ENCODE measurements around the gene RASA4. TPM values are rescaled to one million over a fixed set of nuclear protein-coding genes. Genes with fewer than 3 reads are reported as not detected.
"Not testable (repeated sequence)": the region's sequence is repeated elsewhere in the genome, so short reads cannot be mapped to it uniquely, and the experiment has no call there.

Gene RASA4
- total and polyA plus RNA-seq, 9 of the 15 experiments (the other 6 are each of a cell fraction or from before 2014, with no cell fraction given) = 0.36 to 10.9 (median 2.8) TPM

- H3K9me3 ChIP-seq (replicated peaks; ENCODE audit: control insufficient read depth, insufficient read depth, low read depth, low read length); H3K27ac ChIP-seq (ENCODE audit: extremely low read depth, low read depth, low read length); H4K20me1 ChIP-seq (replicated peaks; ENCODE audit: control insufficient read depth, insufficient read depth, low read length); H3K9me1 ChIP-seq (ENCODE audit: control insufficient read depth, insufficient read depth, low read length); ATAC-seq; POLR2A ChIA-PET; H2AFZ ChIP-seq (ENCODE audit: low read depth, low read length); H3K36me3 ChIP-seq (ENCODE audit: control insufficient read depth, insufficient read depth, low read length); H3K9ac ChIP-seq (ENCODE audit: insufficient read depth in 1 of 2, low read depth in 2 of 2, low read length in 2 of 2); CTCF ChIA-PET (ENCODE audit: low intra/inter-chr PET ratio); BruUV-seq (replicated peaks); H3K4me3 ChIP-seq; intact Hi-C loops (cut with micrococcal nuclease); FAIRE-seq; H3K4me1 ChIP-seq (replicated peaks in 1 of 2; ENCODE audit: control insufficient read depth in 2 of 2, insufficient read depth in 2 of 2, low read length in 2 of 2); H3K79me2 ChIP-seq (ENCODE audit: control insufficient read depth, insufficient read depth, low read length); H3K4me2 ChIP-seq (ENCODE audit: insufficient read depth, low read length); in situ Hi-C loops (cut with MboI); H3K27me3 ChIP-seq (ENCODE audit: control insufficient read depth in 2 of 2, insufficient read depth in 2 of 2, low read length in 2 of 2); DNase-seq (ENCODE audit: extremely low read depth in 1 of 4, low spot score in 3 of 4): not testable (repeated sequence)
- no CpG with 5 or more reads among the region's 7 CpGs for WGBS (ENCODE audit: insufficient coverage, low coverage, missing lambda C conversion rate)
Observed at GRCh38 chr7:102610441-102610840, 6.1 kb downstream of the RASA4 start.

- H3K27ac ChIP-seq (ENCODE audit: extremely low read depth, low read depth, low read length); H2AFZ ChIP-seq (ENCODE audit: low read depth, low read length); H3K27me3 ChIP-seq (ENCODE audit: control insufficient read depth in 2 of 2, insufficient read depth in 2 of 2, low read length in 2 of 2); H3K79me2 ChIP-seq (ENCODE audit: control insufficient read depth, insufficient read depth, low read length); H3K4me3 ChIP-seq; H3K9ac ChIP-seq (ENCODE audit: insufficient read depth in 1 of 2, low read depth in 2 of 2, low read length in 2 of 2); CTCF ChIA-PET (ENCODE audit: low intra/inter-chr PET ratio); H4K20me1 ChIP-seq (replicated peaks; ENCODE audit: control insufficient read depth, insufficient read depth, low read length); FAIRE-seq; H3K4me2 ChIP-seq (ENCODE audit: insufficient read depth, low read length); POLR2A ChIA-PET; in situ Hi-C loops (cut with MboI); BruUV-seq (replicated peaks); H3K36me3 ChIP-seq (ENCODE audit: control insufficient read depth, insufficient read depth, low read length); DNase-seq (ENCODE audit: extremely low read depth in 1 of 4, low spot score in 3 of 4); intact Hi-C loops (cut with micrococcal nuclease); H3K9me3 ChIP-seq (replicated peaks; ENCODE audit: control insufficient read depth, insufficient read depth, low read depth, low read length); ATAC-seq; H3K9me1 ChIP-seq (ENCODE audit: control insufficient read depth, insufficient read depth, low read length): not testable (repeated sequence)
- peaks cover 0 to 10% of the 10 kb centered on the region in 2 experiments; a peak in 2 of 5 replicates for H3K4me1 ChIP-seq (replicated peaks in 1 of 2; ENCODE audit: control insufficient read depth in 2 of 2, insufficient read depth in 2 of 2, low read length in 2 of 2)
- 25% methylated on average over 4 of the region's 10 CpGs for WGBS (ENCODE audit: insufficient coverage, low coverage, missing lambda C conversion rate)
Observed at GRCh38 chr7:102609734-102610133, 6.8 kb downstream of the RASA4 start.

GRCh38 chr7:102606848-102607247 lies 9.7 kb downstream of the RASA4 start:
- ATAC-seq = 0 out of 3 replicates have a peak, but pooled peaks have one; percentile 1
- H3K4me3 ChIP-seq; H3K4me2 ChIP-seq (ENCODE audit: insufficient read depth, low read length); H3K9me3 ChIP-seq (replicated peaks; ENCODE audit: control insufficient read depth, insufficient read depth, low read depth, low read length); DNase-seq (ENCODE audit: extremely low read depth in 1 of 4, low spot score in 3 of 4); H3K79me2 ChIP-seq (ENCODE audit: control insufficient read depth, insufficient read depth, low read length); POLR2A ChIA-PET; H3K36me3 ChIP-seq (ENCODE audit: control insufficient read depth, insufficient read depth, low read length); in situ Hi-C loops (cut with MboI); H3K9me1 ChIP-seq (ENCODE audit: control insufficient read depth, insufficient read depth, low read length); H3K27ac ChIP-seq (ENCODE audit: extremely low read depth, low read depth, low read length); H3K9ac ChIP-seq (ENCODE audit: insufficient read depth in 1 of 2, low read depth in 2 of 2, low read length in 2 of 2); BruUV-seq (replicated peaks); H2AFZ ChIP-seq (ENCODE audit: low read depth, low read length); H4K20me1 ChIP-seq (replicated peaks; ENCODE audit: control insufficient read depth, insufficient read depth, low read length); H3K4me1 ChIP-seq (replicated peaks in 1 of 2; ENCODE audit: control insufficient read depth in 2 of 2, insufficient read depth in 2 of 2, low read length in 2 of 2); intact Hi-C loops (cut with micrococcal nuclease); CTCF ChIA-PET (ENCODE audit: low intra/inter-chr PET ratio); FAIRE-seq; H3K27me3 ChIP-seq (ENCODE audit: control insufficient read depth in 2 of 2, insufficient read depth in 2 of 2, low read length in 2 of 2): not testable (repeated sequence)
- no CpG with 5 or more reads among the region's 5 CpGs for WGBS (ENCODE audit: insufficient coverage, low coverage, missing lambda C conversion rate)

Data from K562 (cell line).